Esophagus (tissue), 2 donors: ENCODE measurements around the gene DDX27. TPM values are rescaled to one million over a fixed set of nuclear protein-coding genes. Genes with fewer than 3 reads are reported as not detected.
A peak's percentile ranks its signal among the peaks of the same experiment; 100 is the strongest.

Experiments
- H3K27ac ChIP-seq, 2 donors: one replicate each; pipeline ENCODE4 v1.5.1; 2013; ENCODE audit warnings: low read depth in 2 of 2, mild to moderate bottlenecking in 2 of 2, inconsistent platforms in 1 of 2, low read length in 1 of 2, moderate library complexity in 1 of 2
- H3K27me3 ChIP-seq, 2 donors: one replicate each; pipeline ENCODE4 v1.6.1; 2013; ENCODE audit warnings: low read length in 2 of 2, control low read depth in 1 of 2, mild to moderate bottlenecking in 1 of 2; ENCODE audit not compliant: insufficient read depth in 2 of 2, control insufficient read depth in 1 of 2
- H3K36me3 ChIP-seq, 2 donors: one replicate each; pipeline ENCODE4 v1.6.1; 2013; ENCODE audit warnings: low read length in 1 of 2; ENCODE audit not compliant: control insufficient read depth in 2 of 2, insufficient read depth in 2 of 2
- H3K4me1 ChIP-seq, 2 donors: one replicate each; pipeline ENCODE4 v1.6.1; 2013; ENCODE audit warnings: low read length in 1 of 2; ENCODE audit not compliant: control insufficient read depth in 2 of 2, insufficient read depth in 2 of 2
- H3K4me3 ChIP-seq, 2 donors: one replicate each; pipeline ENCODE4 v1.5.1; 2013; ENCODE audit warnings: low read length in 2 of 2, mild to moderate bottlenecking in 2 of 2, low read depth in 1 of 2, moderate library complexity in 1 of 2
- H3K9me3 ChIP-seq, 2 donors: one replicate each; pipeline ENCODE4 v1.6.1; 2013; ENCODE audit warnings: mild to moderate bottlenecking in 2 of 2, low read depth in 1 of 2, low read length in 1 of 2, moderate library complexity in 1 of 2; ENCODE audit not compliant: control insufficient read depth in 2 of 2, insufficient read depth in 1 of 2
- WGBS, 2 donors: extraction: QIAGEN DNeasy Blood & Tissue Kit; methylation state at CpG; one replicate each; pipeline ENCODE4 v1.1.7; 2013; 5-methylcytosine and 5-hydroxymethylcytosine counted together
- polyA plus RNA-seq, 2 donors: library from polyadenylated mRNA; stranded (reverse); fragments of 200-250 nt; gene quantifications; one replicate each; pipeline ENCODE4 v1.2.3, GENCODE V29; 2013
- donor health status: healthy with polysubstance abuse.
- donor health status: Bipolar disorder and iron deficiency.

The DDX27 gene
- polyA plus RNA-seq, 2 donors, result 14.2 to 27.0 TPM

GRCh38 chr20:49285233-49285668 lies 66.0 kb downstream of the DDX27 start:
- Histone ChIP-seq H3K27ac (no peak overlapping the region), H3K27me3 (no peaks in the 10 kb centered on the region), H3K4me3 (no peak overlapping the region), H3K9me3 (peaks cover 9 to 17% of the 10 kb centered on the region in 2 donors), H3K4me1 (peaks cover 0 to 4% of the 10 kb centered on the region in 2 donors), H3K36me3 (peaks cover 39 to 47% of the 10 kb centered on the region in 2 donors)
- WGBS, 2 donors, result 79 to 93% methylated on average over 1 of the region's 1 CpG

DNA sequence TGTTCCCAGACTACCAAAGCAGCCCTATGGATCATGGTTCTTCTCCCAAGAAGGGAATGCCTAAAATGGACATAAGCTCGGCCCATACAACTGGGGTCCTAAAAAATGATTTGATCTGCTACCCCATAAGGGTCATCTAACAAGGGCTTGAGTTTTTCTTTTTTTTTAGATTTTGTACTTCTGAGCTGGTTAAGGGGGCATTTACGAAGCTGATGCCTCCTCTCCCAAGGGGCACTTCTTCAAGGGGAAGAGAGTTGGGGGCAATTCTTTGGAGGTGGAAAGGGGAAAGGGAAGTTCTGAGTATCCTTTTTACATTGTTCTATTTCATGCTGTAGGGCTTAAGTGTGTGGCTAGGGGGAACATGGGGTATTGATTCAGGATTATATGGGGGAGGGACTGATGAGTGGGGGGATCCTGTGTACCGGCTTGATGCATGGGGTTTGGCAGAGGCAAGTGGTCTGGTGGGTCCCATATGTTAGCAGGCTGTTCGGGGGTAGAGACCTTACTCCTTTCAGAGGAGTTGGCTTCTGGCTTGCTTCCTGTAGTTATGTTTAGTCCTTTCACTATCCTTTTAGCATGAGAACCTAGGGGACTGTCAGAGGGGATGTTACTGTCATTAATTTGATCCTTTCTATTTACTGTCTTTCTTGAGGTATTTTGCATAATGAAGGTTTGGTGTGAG lies 66.7 kb downstream of the DDX27 start:
- H3K9me3 ChIP-seq, result peaks cover 9 to 16% of the 10 kb centered on the region in 2 donors
- WGBS, 2 donors, result 93 to 95% methylated on average over 4 of the region's 4 CpGs
- no peaks in the 10 kb centered on the region for H3K27me3 ChIP-seq
- H3K27ac ChIP-seq, result no peak overlapping the region
- peaks cover 37 to 48% of the 10 kb centered on the region in 2 donors for H3K36me3 ChIP-seq
- H3K4me1 ChIP-seq, result peaks cover 0 to 4% of the 10 kb centered on the region in 2 donors
- peak overlapping the region in 1 of 2 donors; percentile 27 for H3K4me3 ChIP-seq

- Histone ChIP-seq H3K9me3 (peaks cover 9 to 13% of the 10 kb centered on the region in 2 donors), H3K4me1 (peaks cover 0 to 4% of the 10 kb centered on the region in 2 donors), H3K27ac (peak overlapping the region in 1 of 2 donors; percentile 45), H3K27me3 (no peaks in the 10 kb centered on the region), H3K36me3 (peaks cover 34 to 44% of the 10 kb centered on the region in 2 donors), H3K4me3 (peak overlapping the region in 1 of 2 donors; percentile 27)
- WGBS, 2 donors, result 90 to 93% methylated on average over 16 of the region's 16 CpGs
Measured at GRCh38 chr20:49286689-49287551, 67.7 kb downstream of the DDX27 start.

DNA sequence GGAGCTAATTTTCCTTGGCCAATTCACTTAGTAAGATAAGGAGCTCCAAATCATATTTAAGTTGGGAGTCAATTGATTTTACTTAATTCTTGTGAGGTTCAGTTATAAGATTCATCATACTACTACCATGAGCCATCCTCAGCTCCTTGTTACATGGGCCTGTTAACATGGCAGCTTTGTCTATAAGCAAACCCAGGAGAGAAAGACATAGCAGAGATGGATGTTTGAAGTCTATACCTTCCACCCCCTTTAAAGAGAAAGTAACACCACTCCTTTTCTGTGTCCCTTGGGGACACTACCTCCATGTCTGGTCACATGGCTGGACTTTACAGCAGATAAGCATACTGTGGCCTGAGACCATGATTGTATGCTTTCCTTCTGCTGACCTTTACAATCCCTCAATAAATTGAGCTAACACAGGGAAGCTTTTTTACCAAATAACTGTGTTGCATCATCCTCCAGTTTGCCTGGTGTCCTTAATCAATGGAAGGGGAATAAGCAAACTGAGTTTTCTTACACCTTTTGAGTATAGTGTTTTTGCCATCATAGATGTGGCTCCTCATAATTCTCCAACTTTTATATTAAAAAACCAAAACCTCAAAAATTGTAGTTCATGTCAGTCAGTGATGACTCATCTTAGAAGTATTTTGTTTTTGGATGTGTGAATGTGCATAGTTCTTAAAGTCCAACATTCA lies 68.5 kb downstream of the DDX27 start:
- Histone ChIP-seq H3K27me3 (no peaks in the 10 kb centered on the region), H3K4me1 (peaks cover 0 to 2% of the 10 kb centered on the region in 2 donors), H3K9me3 (peaks cover 7 to 13% of the 10 kb centered on the region in 2 donors), H3K36me3 (peaks cover 31 to 40% of the 10 kb centered on the region in 2 donors), H3K27ac (peak overlapping the region; percentile 8 to 28), H3K4me3 (no peak overlapping the region)

GRCh38 chr20:49288250-49288751 lies 69.1 kb downstream of the DDX27 start:
- Histone ChIP-seq H3K27me3 (no peaks in the 10 kb centered on the region), H3K36me3 (peaks cover 33 to 34% of the 10 kb centered on the region in 2 donors), H3K9me3 (peaks cover 7 to 13% of the 10 kb centered on the region in 2 donors), H3K4me1 (no peaks in the 10 kb centered on the region), H3K27ac (peak overlapping the region in 1 of 2 donors; percentile 73), H3K4me3 (no peak overlapping the region)
- WGBS, 2 donors, result 74 to 78% methylated on average over 2 of the region's 2 CpGs

- Histone ChIP-seq H3K27ac (peak overlapping the region in 1 of 2 donors; percentile 17), H3K4me3 (no peak overlapping the region), H3K9me3 (peaks cover 7 to 13% of the 10 kb centered on the region in 2 donors), H3K27me3 (no peaks in the 10 kb centered on the region), H3K36me3 (peaks cover 28 to 34% of the 10 kb centered on the region in 2 donors), H3K4me1 (no peaks in the 10 kb centered on the region)
- 59 to 68% methylated on average over 10 of the region's 10 CpGs for WGBS, 2 donors
Measured at GRCh38 chr20:49288784-49289696, 69.8 kb downstream of the DDX27 start.

GRCh38 chr20:49290608-49291191 lies 71.5 kb downstream of the DDX27 start:
- Histone ChIP-seq H3K4me3 (no peak overlapping the region), H3K27ac (no peak overlapping the region), H3K4me1 (no peaks in the 10 kb centered on the region), H3K9me3 (peaks cover 7 to 13% of the 10 kb centered on the region in 2 donors), H3K36me3 (peaks cover 30% of the 10 kb centered on the region in 2 donors), H3K27me3 (no peaks in the 10 kb centered on the region)
- 89 to 90% methylated on average over 6 of the region's 6 CpGs for whole genome bisulfite sequencing, 2 donors

- Histone ChIP-seq H3K27me3 (no peaks in the 10 kb centered on the region), H3K36me3 (peaks cover 25 to 26% of the 10 kb centered on the region in 2 donors), H3K9me3 (peaks cover 7 to 9% of the 10 kb centered on the region in 2 donors), H3K4me1 (no peaks in the 10 kb centered on the region), H3K4me3 (no peak overlapping the region), H3K27ac (no peak overlapping the region)
- WGBS, 2 donors, result 81 to 84% methylated on average over 1 of the region's 1 CpG
Measured at GRCh38 chr20:49291200-49291599, 72.0 kb downstream of the DDX27 start.
